Measurements from ENCODE around the gene GLB1L2.
"Not testable (repeated sequence)": the region's sequence is repeated elsewhere in the genome, so short reads cannot be mapped to it uniquely, and the experiment has no call there.

The GLB1L2 gene

GRCh38 chr11:134341805-134342571 lies 10.2 kb downstream of the GLB1L2 start:
- Histone ChIP-seq H3K4me1 (ENCODE audit: control extremely low read depth in 1 of 4, control insufficient read depth in 4 of 4, insufficient read depth in 4 of 4, low read length in 3 of 4) (no peaks in the 10 kb centered on the region), H3K4me3 (ENCODE audit: control insufficient read depth in 1 of 7, extremely low read depth in 1 of 7, insufficient read depth in 4 of 7, low read depth in 2 of 7, low read length in 6 of 7) (no peak overlapping the region), H3K27ac (ENCODE audit: insufficient read depth in 1 of 2, low read depth in 1 of 2, low read length in 2 of 2, poor library complexity in 1 of 2, severe bottlenecking in 2 of 2) (no peak overlapping the region), H3K27me3 (replicated peaks in 2 of 5; ENCODE audit: control insufficient read depth in 4 of 5, insufficient read depth in 5 of 5, low read length in 4 of 5) (peaks cover 0 to 5% (median 0%) of the 10 kb centered on the region in 5 experiments), H3K36me3 (ENCODE audit: control insufficient read depth in 4 of 4, insufficient read depth in 4 of 4, low read length in 3 of 4) (no peaks in the 10 kb centered on the region), H3K9me3 (ENCODE audit: control extremely low read depth in 1 of 5, control insufficient read depth in 4 of 5, insufficient read depth in 2 of 5, low read depth in 1 of 5, low read length in 4 of 5) (no peaks in the 10 kb centered on the region)
- DNase-seq, result no peak
- ChIA-PET POLR2A (no interaction called here), CTCF (no interaction called here)
- WGBS (ENCODE audit: insufficient coverage), result 94% methylated on average over 59 of the region's 68 CpGs

GRCh38 chr11:134342572-134343340 lies 11.0 kb downstream of the GLB1L2 start:
- no peak overlapping the region for H3K27ac ChIP-seq (ENCODE audit: insufficient read depth in 1 of 2, low read depth in 1 of 2, low read length in 2 of 2, poor library complexity in 1 of 2, severe bottlenecking in 2 of 2)
- WGBS (ENCODE audit: insufficient coverage), result 92% methylated on average over 24 of the region's 30 CpGs
- H3K27me3 ChIP-seq (replicated peaks in 2 of 5; ENCODE audit: control insufficient read depth in 4 of 5, insufficient read depth in 5 of 5, low read length in 4 of 5), result peaks cover 0 to 5% (median 0%) of the 10 kb centered on the region in 5 experiments
- no peaks in the 10 kb centered on the region for H3K36me3 ChIP-seq (ENCODE audit: control insufficient read depth in 4 of 4, insufficient read depth in 4 of 4, low read length in 3 of 4)
- no peak overlapping the region for H3K4me3 ChIP-seq (ENCODE audit: control insufficient read depth in 1 of 7, extremely low read depth in 1 of 7, insufficient read depth in 4 of 7, low read depth in 2 of 7, low read length in 6 of 7)
- CTCF ChIA-PET, result no interaction called here
- POLR2A ChIA-PET, result no interaction called here
- H3K9me3 ChIP-seq (ENCODE audit: control extremely low read depth in 1 of 5, control insufficient read depth in 4 of 5, insufficient read depth in 2 of 5, low read depth in 1 of 5, low read length in 4 of 5), result no peaks in the 10 kb centered on the region
- DNase-seq, result no peak
- H3K4me1 ChIP-seq (ENCODE audit: control extremely low read depth in 1 of 4, control insufficient read depth in 4 of 4, insufficient read depth in 4 of 4, low read length in 3 of 4), result no peaks in the 10 kb centered on the region

- no peaks in the 10 kb centered on the region for H3K36me3 ChIP-seq (ENCODE audit: control insufficient read depth in 4 of 4, insufficient read depth in 4 of 4, low read length in 3 of 4)
- H3K4me3 ChIP-seq (ENCODE audit: control insufficient read depth in 1 of 7, extremely low read depth in 1 of 7, insufficient read depth in 4 of 7, low read depth in 2 of 7, low read length in 6 of 7), result no peak overlapping the region
- 96% methylated on average over 15 of the region's 15 CpGs for WGBS (ENCODE audit: insufficient coverage)
- CTCF ChIA-PET, result no interaction called here
- H3K9me3 ChIP-seq (ENCODE audit: control extremely low read depth in 1 of 5, control insufficient read depth in 4 of 5, insufficient read depth in 2 of 5, low read depth in 1 of 5, low read length in 4 of 5), result no peaks in the 10 kb centered on the region
- no peak overlapping the region for H3K27ac ChIP-seq (ENCODE audit: insufficient read depth in 1 of 2, low read depth in 1 of 2, low read length in 2 of 2, poor library complexity in 1 of 2, severe bottlenecking in 2 of 2)
- POLR2A ChIA-PET, result no interaction called here
- DNase-seq, result no peak
- H3K27me3 ChIP-seq (replicated peaks in 2 of 5; ENCODE audit: control insufficient read depth in 4 of 5, insufficient read depth in 5 of 5, low read length in 4 of 5), result peaks cover 0 to 4% (median 0%) of the 10 kb centered on the region in 5 experiments
- no peaks in the 10 kb centered on the region for H3K4me1 ChIP-seq (ENCODE audit: control extremely low read depth in 1 of 4, control insufficient read depth in 4 of 4, insufficient read depth in 4 of 4, low read length in 3 of 4)
These were observed 11.9 kb downstream of the GLB1L2 start for GRCh38 chr11:134343646-134344045.

- POLR2A ChIA-PET; H3K27me3 ChIP-seq (replicated peaks in 2 of 5; ENCODE audit: control insufficient read depth in 4 of 5, insufficient read depth in 5 of 5, low read length in 4 of 5); H3K27ac ChIP-seq (ENCODE audit: insufficient read depth in 1 of 2, low read depth in 1 of 2, low read length in 2 of 2, poor library complexity in 1 of 2, severe bottlenecking in 2 of 2); H3K9me3 ChIP-seq (ENCODE audit: control extremely low read depth in 1 of 5, control insufficient read depth in 4 of 5, insufficient read depth in 2 of 5, low read depth in 1 of 5, low read length in 4 of 5); H3K4me3 ChIP-seq (ENCODE audit: control insufficient read depth in 1 of 7, extremely low read depth in 1 of 7, insufficient read depth in 4 of 7, low read depth in 2 of 7, low read length in 6 of 7); H3K4me1 ChIP-seq (ENCODE audit: control extremely low read depth in 1 of 4, control insufficient read depth in 4 of 4, insufficient read depth in 4 of 4, low read length in 3 of 4); CTCF ChIA-PET; DNase-seq; H3K36me3 ChIP-seq (ENCODE audit: control insufficient read depth in 4 of 4, insufficient read depth in 4 of 4, low read length in 3 of 4): not testable (repeated sequence)
- WGBS (ENCODE audit: insufficient coverage), result 94% methylated on average over 15 of the region's 28 CpGs
These were observed 12.9 kb downstream of the GLB1L2 start for GRCh38 chr11:134344497-134345236.

- H3K4me3 ChIP-seq (ENCODE audit: control insufficient read depth in 1 of 7, extremely low read depth in 1 of 7, insufficient read depth in 4 of 7, low read depth in 2 of 7, low read length in 6 of 7), result no peak overlapping the region
- CTCF ChIA-PET, result no interaction called here
- no peak overlapping the region for H3K27ac ChIP-seq (ENCODE audit: insufficient read depth in 1 of 2, low read depth in 1 of 2, low read length in 2 of 2, poor library complexity in 1 of 2, severe bottlenecking in 2 of 2)
- 82% methylated on average over 4 of the region's 4 CpGs for WGBS (ENCODE audit: insufficient coverage)
- H3K9me3 ChIP-seq (ENCODE audit: control extremely low read depth in 1 of 5, control insufficient read depth in 4 of 5, insufficient read depth in 2 of 5, low read depth in 1 of 5, low read length in 4 of 5), result no peaks in the 10 kb centered on the region
- no peak for DNase-seq
- H3K27me3 ChIP-seq (replicated peaks in 2 of 5; ENCODE audit: control insufficient read depth in 4 of 5, insufficient read depth in 5 of 5, low read length in 4 of 5), result peaks cover 0 to 6% (median 0%) of the 10 kb centered on the region in 5 experiments
- H3K36me3 ChIP-seq (ENCODE audit: control insufficient read depth in 4 of 4, insufficient read depth in 4 of 4, low read length in 3 of 4), result no peaks in the 10 kb centered on the region
- no peaks in the 10 kb centered on the region for H3K4me1 ChIP-seq (ENCODE audit: control extremely low read depth in 1 of 4, control insufficient read depth in 4 of 4, insufficient read depth in 4 of 4, low read length in 3 of 4)
- POLR2A ChIA-PET, result no interaction called here
These were observed 13.4 kb downstream of the GLB1L2 start for GRCh38 chr11:134345237-134345550.

GRCh38 chr11:134346101-134346975 lies 14.6 kb downstream of the GLB1L2 start:
- DNase-seq, result no peak
- no peak overlapping the region for H3K4me3 ChIP-seq (ENCODE audit: control insufficient read depth in 1 of 7, extremely low read depth in 1 of 7, insufficient read depth in 4 of 7, low read depth in 2 of 7, low read length in 6 of 7)
- no peak overlapping the region for H3K27ac ChIP-seq (ENCODE audit: insufficient read depth in 1 of 2, low read depth in 1 of 2, low read length in 2 of 2, poor library complexity in 1 of 2, severe bottlenecking in 2 of 2)
- H3K9me3 ChIP-seq (ENCODE audit: control extremely low read depth in 1 of 5, control insufficient read depth in 4 of 5, insufficient read depth in 2 of 5, low read depth in 1 of 5, low read length in 4 of 5), result no peaks in the 10 kb centered on the region
- peaks cover 0 to 6% (median 0%) of the 10 kb centered on the region in 5 experiments for H3K27me3 ChIP-seq (replicated peaks in 2 of 5; ENCODE audit: control insufficient read depth in 4 of 5, insufficient read depth in 5 of 5, low read length in 4 of 5)
- H3K4me1 ChIP-seq (ENCODE audit: control extremely low read depth in 1 of 4, control insufficient read depth in 4 of 4, insufficient read depth in 4 of 4, low read length in 3 of 4), result no peaks in the 10 kb centered on the region
- H3K36me3 ChIP-seq (ENCODE audit: control insufficient read depth in 4 of 4, insufficient read depth in 4 of 4, low read length in 3 of 4), result no peaks in the 10 kb centered on the region
- 98% methylated on average over 17 of the region's 22 CpGs for WGBS (ENCODE audit: insufficient coverage)
- ChIA-PET POLR2A (no interaction called here), CTCF (no interaction called here)

All from common myeloid progenitor, CD34-positive (primary cell).